Transverse colon (tissue), 4 donors: Measurements from ENCODE around the gene NR2F6. TPM values are rescaled to one million over a fixed set of nuclear protein-coding genes. Genes with fewer than 3 reads are reported as not detected.

Experiments
- DNase-seq: peaks from one replicate; pipeline ENCODE4 v3.0.0-alpha.2; 2019
- H3K27ac ChIP-seq, 4 donors: fragments of 200-600 bp; sonication (generic); 2 replicates each; pipeline ENCODE4 v1.5.1; 2016 to 2018; ENCODE audit warnings: inconsistent platforms in 4 of 4
- H3K27me3 ChIP-seq: fragments of 200-600 bp; sonication (generic); 2 replicates; pipeline ENCODE4 v1.5.1; 2017; ENCODE audit warnings: inconsistent platforms
- H3K36me3 ChIP-seq, 4 donors: fragments of 200-600 bp; sonication (generic); 2 replicates each; pipeline ENCODE4 v1.5.1; 2017 to 2019; ENCODE audit warnings: inconsistent platforms in 4 of 4
- H3K4me1 ChIP-seq, 4 donors: fragments of 200-600 bp; sonication (generic); 2 replicates each; pipeline ENCODE4 v1.5.1; 2017 to 2020; ENCODE audit warnings: inconsistent platforms in 4 of 4
- H3K4me3 ChIP-seq, 4 donors: fragments of 200-600 bp; sonication (generic); 1 replicate in 1 of 4; 2 replicates in 3 of 4; pipeline versions ENCODE4 v1.5.1 to v1.6.1; 2017 to 2019; ENCODE audit warnings: inconsistent platforms in 4 of 4
- H3K9me3 ChIP-seq, 2 donors: fragments of 200-600 bp; sonication (generic); 2 replicates each; pipeline ENCODE4 v1.5.1; 2017 to 2019; ENCODE audit warnings: inconsistent platforms in 2 of 2
- EP300 ChIP-seq: sonication (generic); formaldehyde crosslinking; IDR thresholded peaks from one replicate; pipeline ENCODE4 v1.6.1; 2017; ENCODE audit warnings: antibody characterized with exemption, low read depth
- POLR2A ChIP-seq: fragments of 450-650 bp; IDR thresholded peaks from one replicate; pipeline ENCODE4 v1.6.1; 2016; ENCODE audit warnings: antibody characterized with exemption, mild to moderate bottlenecking, moderate library complexity
- POLR2AphosphoS5 ChIP-seq, 3 donors: sonication (generic); formaldehyde crosslinking; IDR thresholded peaks; one replicate each; pipeline ENCODE4 v1.6.1; 2016; ENCODE audit warnings: antibody characterized with exemption in 3 of 3
- WGBS, 2 donors: methylation state at CpG; one replicate each; pipeline ENCODE4 v1.1.5; 2018; ENCODE audit warnings: low coverage in 1 of 2; 5-methylcytosine and 5-hydroxymethylcytosine counted together
- in situ Hi-C, 4 donors: fragments of 200-750 bp; cut with MboI; loops; one replicate each; pipeline versions ENCODE4 v1.15.0 to v1.15.1; 2017; ENCODE audit warnings: low sequenced_read_pairs in 3 of 4, low pct_ligation_motif_present in 1 of 4, low pct_unique_long_range_greater_than_20kb in 1 of 4
- intact Hi-C: fragments of 100-400 bp; cut with DNase I; formaldehyde crosslinking; loops from one replicate; pipeline ENCODE4 v1.15.1; 2023; ENCODE audit warnings: low total_unique reads
- total RNA-seq, 4 donors: library from RNA; depleted of rRNA; stranded (reverse); fragments of >200 nt; gene quantifications; one replicate each; pipeline ENCODE4 v1.1.0, GENCODE V29; 2016
- TF ChIP-seq, protein P1 (sequence below), 5 experiments: fragments of 200-600 bp in 3 of 5; fragments of 450-650 bp in 2 of 5; sonication (generic) in 3 of 5; IDR thresholded peaks; 1 replicate in 2 of 5; 2 replicates in 3 of 5; pipeline ENCODE4 v1.5.1; 2016 to 2017; ENCODE audit warnings: antibody characterized with exemption in 5 of 5, inconsistent platforms in 3 of 5, mild to moderate bottlenecking in 2 of 5, moderate library complexity in 1 of 5

The NR2F6 gene
- total RNA-seq, 4 donors from 2014 or later: 156 to 362 (median 206) TPM

- H3K36me3 ChIP-seq: peaks cover 0 to 35% (median 9%) of the 10 kb centered on the region in 4 donors
- no peaks in the 10 kb centered on the region for H3K27me3 ChIP-seq
- no peak overlapping the region for H3K4me3 ChIP-seq
- H3K27ac ChIP-seq: no peak overlapping the region
- H3K4me1 ChIP-seq: no peaks in the 10 kb centered on the region
- in situ Hi-C loops (loop anchor here in 1 of 4 donors (10.0 kb wide), 1 partner anchor 82 kb away; the partner anchor contains the start of gene ANKLE1), intact Hi-C loops (no loop called here)
- TF ChIP-seq POLR2AphosphoS5 (IDR thresholded peaks at IDR 0.05) (no peak), POLR2A (no peak), EP300 (no peak)
- no peak for DNase-seq
- H3K9me3 ChIP-seq: no peaks in the 10 kb centered on the region
- WGBS, 2 donors: 90 to 93% methylated on average over 5 to 17 of the region's 17 CpGs
Observed at GRCh38 chr19:17202713-17203112, 43.0 kb downstream of the NR2F6 start.

DNA sequence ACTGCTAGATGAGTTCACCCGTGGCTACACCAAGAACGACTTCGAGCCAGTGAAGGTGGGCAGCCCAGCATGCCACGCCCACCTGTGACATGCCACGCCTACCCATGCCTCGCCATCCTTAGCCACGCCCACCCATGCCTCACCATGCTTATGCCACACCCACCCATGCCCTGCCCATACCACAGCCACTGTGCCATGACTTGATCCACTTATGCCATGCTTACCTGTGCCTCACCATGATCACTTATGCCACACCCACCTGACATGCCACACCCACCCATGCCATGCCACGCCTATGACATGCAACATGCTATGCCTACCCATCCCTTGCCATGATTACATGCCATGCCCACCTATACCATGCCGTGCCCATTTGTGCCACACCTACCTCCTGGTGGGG is 43.5 kb downstream of the NR2F6 start:
- Histone ChIP-seq H3K4me3 (no peak overlapping the region), H3K9me3 (no peaks in the 10 kb centered on the region), H3K27ac (no peak overlapping the region), H3K36me3 (peaks cover 0 to 39% (median 9%) of the 10 kb centered on the region in 4 donors), H3K27me3 (no peaks in the 10 kb centered on the region), H3K4me1 (no peaks in the 10 kb centered on the region)
- intact Hi-C loops (no loop called here), in situ Hi-C loops (loop anchor here in 1 of 4 donors (10.0 kb wide), 1 partner anchor 83 kb away; the partner anchor contains the start of gene ANKLE1)
- TF ChIP-seq, protein P1, sequence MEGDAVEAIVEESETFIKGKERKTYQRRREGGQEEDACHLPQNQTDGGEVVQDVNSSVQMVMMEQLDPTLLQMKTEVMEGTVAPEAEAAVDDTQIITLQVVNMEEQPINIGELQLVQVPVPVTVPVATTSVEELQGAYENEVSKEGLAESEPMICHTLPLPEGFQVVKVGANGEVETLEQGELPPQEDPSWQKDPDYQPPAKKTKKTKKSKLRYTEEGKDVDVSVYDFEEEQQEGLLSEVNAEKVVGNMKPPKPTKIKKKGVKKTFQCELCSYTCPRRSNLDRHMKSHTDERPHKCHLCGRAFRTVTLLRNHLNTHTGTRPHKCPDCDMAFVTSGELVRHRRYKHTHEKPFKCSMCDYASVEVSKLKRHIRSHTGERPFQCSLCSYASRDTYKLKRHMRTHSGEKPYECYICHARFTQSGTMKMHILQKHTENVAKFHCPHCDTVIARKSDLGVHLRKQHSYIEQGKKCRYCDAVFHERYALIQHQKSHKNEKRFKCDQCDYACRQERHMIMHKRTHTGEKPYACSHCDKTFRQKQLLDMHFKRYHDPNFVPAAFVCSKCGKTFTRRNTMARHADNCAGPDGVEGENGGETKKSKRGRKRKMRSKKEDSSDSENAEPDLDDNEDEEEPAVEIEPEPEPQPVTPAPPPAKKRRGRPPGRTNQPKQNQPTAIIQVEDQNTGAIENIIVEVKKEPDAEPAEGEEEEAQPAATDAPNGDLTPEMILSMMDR (IDR thresholded peaks at IDR 0.05): no peak
- no peak for TF ChIP-seq POLR2AphosphoS5 (IDR thresholded peaks at IDR 0.05)
- no peak for TF ChIP-seq EP300
- TF ChIP-seq POLR2A: no peak
- 82% methylated on average over 9 of the region's 9 CpGs; no CpG with 5 or more reads in 1 of the 2 donors for WGBS, 2 donors
- no peak for DNase-seq

DNA sequence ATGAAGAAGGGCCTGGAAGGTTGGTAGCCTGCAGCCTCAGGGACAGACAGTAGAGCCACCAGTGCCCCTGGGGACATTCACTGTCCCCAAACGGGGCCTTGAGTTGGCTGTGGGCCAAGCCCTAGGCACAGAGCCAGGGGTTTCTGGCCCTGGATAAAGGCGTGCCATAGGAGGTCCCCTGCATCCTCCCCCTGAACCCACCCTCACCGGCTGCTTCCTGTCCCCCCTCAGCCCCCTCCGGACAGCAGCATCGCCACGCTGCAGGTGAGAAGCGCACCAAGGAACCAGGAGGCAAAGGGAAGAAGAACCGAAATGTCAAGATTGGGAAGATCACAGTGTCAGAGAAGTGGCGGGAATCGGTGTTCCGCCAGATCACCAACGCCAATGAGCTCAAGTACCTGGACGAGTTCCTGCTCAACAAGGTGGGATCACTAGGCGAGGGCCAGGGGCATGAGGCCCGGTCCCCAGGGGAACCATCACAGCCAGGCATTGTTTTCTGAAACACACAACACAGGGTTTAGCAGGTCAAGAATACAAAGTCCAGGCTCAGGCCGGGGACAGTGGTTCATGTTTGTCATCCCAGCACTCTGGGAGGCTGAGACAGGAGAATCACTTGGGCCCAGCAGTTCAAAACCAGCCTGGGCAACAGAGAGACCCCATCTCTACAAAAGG is 45.2 kb downstream of the NR2F6 start:
- H3K4me1 ChIP-seq: no peaks in the 10 kb centered on the region
- 85 to 100% methylated on average over 1 to 16 of the region's 16 CpGs for WGBS, 2 donors
- H3K27me3 ChIP-seq: no peaks in the 10 kb centered on the region
- intact Hi-C loops: no loop called here
- H3K4me3 ChIP-seq: no peak overlapping the region
- TF ChIP-seq POLR2AphosphoS5 (IDR thresholded peaks at IDR 0.05) (no peak), POLR2A (no peak), EP300 (no peak)
- TF ChIP-seq, protein P1 (IDR thresholded peaks at IDR 0.05): no peak
- no peak for DNase-seq
- no peak overlapping the region for H3K27ac ChIP-seq
- H3K9me3 ChIP-seq: no peaks in the 10 kb centered on the region
- in situ Hi-C loops: loop anchor here in 1 of 4 donors (10.0 kb wide), 1 partner anchor 84 kb away; the partner anchor contains the start of gene ANKLE1
- H3K36me3 ChIP-seq: peaks cover 0 to 41% (median 9%) of the 10 kb centered on the region in 4 donors

GRCh38 chr19:17197666-17198065 is 48.1 kb downstream of the NR2F6 start:
- 96% methylated on average over 16 of the region's 16 CpGs; no CpG with 5 or more reads in 1 of the 2 donors for WGBS, 2 donors
- intact Hi-C loops: no loop called here
- H3K36me3 ChIP-seq: peaks cover 0 to 65% (median 21%) of the 10 kb centered on the region in 4 donors
- DNase-seq: no peak
- no peaks in the 10 kb centered on the region for H3K9me3 ChIP-seq
- H3K4me3 ChIP-seq: no peak overlapping the region
- in situ Hi-C loops: no loop called here
- H3K27ac ChIP-seq: no peak overlapping the region
- H3K27me3 ChIP-seq: no peaks in the 10 kb centered on the region
- H3K4me1 ChIP-seq: no peaks in the 10 kb centered on the region
- no peak for TF ChIP-seq EP300
- no peak for TF ChIP-seq POLR2A
- no peak for TF ChIP-seq POLR2AphosphoS5 (IDR thresholded peaks at IDR 0.05)
- TF ChIP-seq, protein P1 (IDR thresholded peaks at IDR 0.05): no peak
